GM21526 (cell line): ENCODE data around the gene SLC22A3.

Experiments
- ATAC-seq: cut with Tn5 transposase; IDR thresholded peaks from one replicate; pipeline ENCODE4 v1.9.1; 2021; ENCODE audit warnings: moderate library complexity; ENCODE audit not compliant: unreplicated experiment, low FRiP score

The SLC22A3 gene

DNA sequence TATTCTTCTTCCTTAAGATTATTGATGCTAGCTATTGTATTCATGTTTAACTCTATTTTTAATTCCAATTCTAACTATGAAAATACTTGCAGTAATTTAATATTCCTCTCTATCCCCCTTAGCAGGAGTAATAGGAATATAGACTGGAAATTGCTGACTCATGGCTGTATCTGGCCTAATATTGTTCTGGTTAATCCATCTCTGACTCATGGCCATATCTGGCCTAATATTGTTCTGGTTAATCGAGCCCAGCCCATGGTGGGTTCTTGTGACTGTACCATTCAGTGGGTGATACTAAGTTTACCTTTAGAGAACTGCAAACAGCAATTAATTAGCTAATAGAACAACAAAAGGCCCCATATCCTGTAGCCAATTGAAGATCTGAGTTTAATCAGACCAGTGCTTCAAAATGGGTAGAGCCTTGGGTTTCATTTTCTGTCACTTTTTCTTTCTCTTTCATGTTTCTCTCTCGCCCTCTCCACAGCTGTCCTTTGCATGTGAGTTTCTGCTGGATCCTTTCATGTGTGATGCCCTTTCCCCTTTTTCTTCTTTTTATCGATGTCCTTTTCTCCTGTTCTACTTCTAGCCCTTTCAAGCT, 50.6 kb downstream of the SLC22A3 start:
- ATAC-seq = peak; percentile 96

- no peak for ATAC-seq
Measured at GRCh38 chr6:160400446-160400845, 52.3 kb downstream of the SLC22A3 start.

DNA sequence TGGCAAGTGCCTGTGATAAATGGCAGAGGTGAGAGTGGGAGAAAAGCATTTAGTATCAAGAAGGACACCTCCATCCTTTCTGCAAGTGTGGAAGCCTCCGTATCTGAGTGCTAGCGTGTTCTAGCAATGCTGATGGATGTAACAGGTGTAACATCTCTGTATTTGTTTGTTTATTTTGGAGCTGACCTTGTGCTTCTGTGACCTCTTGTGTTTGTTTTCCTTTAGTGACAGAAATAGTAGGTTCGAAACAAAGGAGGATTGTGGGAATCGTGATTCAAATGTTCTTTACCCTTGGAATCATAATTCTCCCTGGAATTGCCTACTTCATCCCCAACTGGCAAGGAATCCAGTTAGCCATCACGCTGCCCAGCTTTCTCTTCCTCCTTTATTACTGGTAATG, 60.4 kb downstream of the SLC22A3 start:
- ATAC-seq = no peak

DNA sequence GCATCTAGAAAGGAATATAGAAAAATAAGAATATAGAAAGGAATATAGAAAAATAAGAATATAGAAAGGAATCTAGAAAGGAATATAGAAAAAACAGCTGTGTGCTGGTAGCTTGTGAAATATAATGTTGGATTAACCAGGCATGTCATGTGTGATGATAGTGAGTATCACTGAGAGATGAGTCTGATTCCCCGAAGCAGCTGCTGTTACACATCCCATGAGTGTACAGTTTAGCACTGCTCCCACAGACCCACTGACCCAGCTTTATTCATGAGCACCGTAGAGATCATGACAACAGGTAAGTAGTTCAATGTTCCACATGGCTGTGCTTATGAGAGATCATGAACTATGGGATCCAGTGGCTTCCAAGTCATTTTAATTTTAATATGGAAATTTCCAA, 64.8 kb downstream of the SLC22A3 start:
- no peak for ATAC-seq

- no peak for ATAC-seq
Measured at GRCh38 chr6:160417146-160417545, 69.0 kb downstream of the SLC22A3 start.

DNA sequence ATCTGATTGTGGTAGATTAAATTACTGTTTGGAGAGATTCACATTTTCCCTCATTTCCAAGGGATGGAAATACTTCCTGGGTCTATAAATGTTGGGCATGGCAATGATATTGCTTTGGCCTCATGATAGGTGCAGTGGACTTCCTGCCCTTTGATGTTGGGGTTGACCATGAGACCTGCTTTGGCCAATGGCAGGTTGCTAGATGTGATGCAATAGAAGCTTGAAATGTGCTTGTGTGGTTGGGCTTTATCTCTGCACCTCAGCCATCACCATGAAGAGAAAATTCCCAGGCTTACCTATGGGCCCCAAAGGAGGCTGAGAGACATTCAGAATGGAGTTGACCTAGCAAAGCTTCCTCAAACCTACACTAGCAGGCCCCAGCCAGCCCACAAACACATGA, 69.4 kb downstream of the SLC22A3 start:
- no peak for ATAC-seq

DNA sequence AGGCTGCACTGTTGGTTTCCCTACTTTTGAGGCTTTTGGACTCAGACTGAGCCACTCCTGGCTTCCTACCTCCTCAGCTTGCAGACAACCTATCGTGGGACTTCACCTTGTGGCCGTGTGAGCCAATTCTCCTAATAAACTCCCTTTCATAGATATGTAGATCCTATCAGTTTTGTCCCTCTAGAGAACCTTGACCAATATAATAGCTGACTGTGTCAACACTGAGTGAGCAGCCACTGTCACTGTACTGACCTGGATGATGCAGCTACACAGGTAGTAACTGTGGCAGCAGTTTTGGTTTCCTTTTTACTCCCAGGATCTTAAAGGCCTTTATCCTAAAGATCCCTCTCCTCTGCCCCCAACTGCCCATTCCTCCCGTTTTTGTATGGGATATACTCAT, 70.2 kb downstream of the SLC22A3 start:
- ATAC-seq = no peak

DNA sequence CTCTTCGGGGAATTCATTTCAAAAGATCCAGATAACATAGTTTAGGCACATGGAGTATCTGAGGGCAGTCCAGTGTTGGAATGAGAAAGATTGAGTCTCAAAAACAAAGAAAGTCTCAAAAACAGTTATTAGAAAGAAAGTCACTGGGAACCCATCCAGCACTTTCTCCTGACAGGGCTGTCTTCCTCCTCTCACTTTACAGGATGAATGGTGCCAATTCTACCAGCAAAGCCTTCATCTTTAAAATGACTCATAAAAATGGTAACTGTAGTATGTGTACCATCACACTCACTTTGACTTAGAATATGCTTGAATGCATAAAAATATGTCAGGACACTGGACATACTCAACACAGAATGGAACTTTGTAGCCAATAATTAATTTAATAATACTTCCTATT, 71.3 kb downstream of the SLC22A3 start:
- no peak for ATAC-seq

GRCh38 chr6:160420253-160420968, 72.2 kb downstream of the SLC22A3 start:
- no peak for ATAC-seq

GRCh38 chr6:160420969-160421556, 72.9 kb downstream of the SLC22A3 start:
- no peak for ATAC-seq

- ATAC-seq = no peak
Measured at GRCh38 chr6:160421854-160422253, 73.7 kb downstream of the SLC22A3 start.

DNA sequence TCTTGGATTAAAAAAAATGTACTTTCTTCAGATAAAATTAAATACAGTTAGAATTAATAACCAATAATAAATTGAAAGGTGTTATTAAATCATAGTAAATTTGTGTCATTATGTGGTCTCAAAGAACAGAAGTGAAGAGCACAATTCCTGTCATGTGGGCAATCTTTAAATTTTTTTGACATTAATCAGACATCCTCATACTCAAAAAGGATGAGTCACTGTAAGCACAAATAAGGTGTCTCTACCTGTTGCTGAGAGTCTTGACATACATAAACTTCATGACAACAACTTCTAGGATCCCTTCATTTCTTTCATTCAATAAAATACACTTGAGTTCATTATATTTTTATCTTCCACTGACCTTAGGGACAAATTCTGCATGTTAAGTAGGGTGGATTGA, 76.1 kb downstream of the SLC22A3 start:
- ATAC-seq = no peak

GRCh38 chr6:160426136-160426535, 78.0 kb downstream of the SLC22A3 start:
- ATAC-seq = no peak

DNA sequence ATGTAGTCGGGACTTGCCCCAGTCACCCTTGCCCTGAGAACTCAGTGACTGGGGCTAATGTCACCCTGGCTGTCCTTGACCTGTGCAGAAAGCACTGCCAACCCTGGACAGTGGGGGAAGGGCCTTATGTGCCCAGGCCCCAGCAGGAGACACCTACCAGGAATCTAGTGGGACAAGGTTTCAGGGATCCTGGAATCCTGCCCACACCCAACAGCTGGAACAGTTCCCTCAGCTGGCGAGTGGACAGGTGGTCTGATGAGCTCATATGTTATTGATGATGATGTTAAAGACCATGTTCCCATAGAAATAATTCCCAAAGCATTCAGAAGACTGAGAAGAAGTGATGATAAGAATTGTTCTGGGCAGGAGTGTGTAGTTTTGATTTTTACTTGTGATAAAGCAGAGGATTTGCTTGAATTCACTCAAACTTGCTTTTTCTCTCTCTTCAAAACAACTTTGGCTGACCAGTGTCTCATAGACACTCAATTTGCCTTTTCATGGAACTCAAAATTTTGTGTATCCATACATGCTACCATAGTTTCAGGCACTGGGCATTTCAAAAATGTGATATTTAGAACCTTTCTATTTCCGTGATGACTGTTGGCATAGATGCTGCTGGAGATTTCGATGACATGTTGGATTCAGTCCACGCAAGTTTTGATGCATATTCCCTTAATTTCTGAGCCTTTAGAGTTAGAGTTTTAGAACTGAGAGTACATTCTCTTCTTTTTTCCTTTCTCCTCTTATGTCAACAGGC, 79.3 kb downstream of the SLC22A3 start:
- no peak for ATAC-seq

DNA sequence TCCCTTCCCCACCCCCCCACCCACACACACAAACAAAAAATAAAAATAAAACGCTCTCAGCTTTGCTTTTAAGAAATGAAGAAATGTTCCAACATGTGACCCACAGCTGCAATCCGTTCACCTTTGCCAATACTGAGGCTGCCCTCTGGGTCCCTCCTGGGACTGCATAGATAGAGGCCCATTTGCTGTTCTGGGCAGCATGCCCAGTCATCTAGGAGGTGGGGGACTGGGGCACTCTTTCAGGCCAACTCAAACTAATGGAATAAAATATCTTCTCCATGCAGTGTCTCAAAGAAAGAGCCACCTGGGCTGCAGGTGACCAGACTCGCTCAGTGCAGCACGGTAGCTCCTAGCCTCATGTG, 79.9 kb downstream of the SLC22A3 start:
- ATAC-seq = no peak

GRCh38 chr6:160428818-160429619, 80.8 kb downstream of the SLC22A3 start:
- no peak for ATAC-seq

DNA sequence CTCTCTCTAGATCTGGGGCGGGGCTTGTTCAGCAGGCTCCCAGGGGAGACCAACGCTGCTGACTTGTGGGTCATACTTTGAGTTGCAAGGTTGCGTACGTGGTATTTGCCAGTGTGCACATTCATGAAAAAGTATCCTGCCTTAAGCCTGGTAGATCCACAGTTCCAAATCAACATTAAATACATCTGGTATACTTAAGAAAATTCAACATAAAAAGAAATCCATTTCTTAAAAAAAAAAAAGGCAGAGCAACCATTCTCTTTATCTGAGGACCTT, 81.4 kb downstream of the SLC22A3 start:
- ATAC-seq = no peak

- no peak for ATAC-seq
Measured at GRCh38 chr6:160430203-160430602, 82.0 kb downstream of the SLC22A3 start.

DNA sequence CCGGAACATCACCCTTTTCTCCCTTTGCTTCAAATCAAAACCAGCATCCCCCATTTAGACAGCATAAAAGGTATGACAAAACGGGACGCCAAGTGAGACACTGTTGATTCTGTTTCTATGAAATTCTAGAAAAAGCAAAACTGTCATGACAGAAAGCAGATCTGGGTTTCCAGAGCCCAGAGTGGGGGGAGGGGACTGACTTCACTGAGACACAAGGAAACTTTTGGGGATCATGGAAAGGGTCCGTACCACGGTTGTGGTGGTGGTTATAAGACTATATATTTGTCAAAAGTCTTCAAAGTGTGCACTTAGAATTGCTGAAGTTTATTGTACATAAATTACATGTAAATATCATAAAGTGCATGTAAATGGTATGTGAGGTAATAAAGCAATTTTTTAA, 82.6 kb downstream of the SLC22A3 start:
- no peak for ATAC-seq

- no peak for ATAC-seq
Measured at GRCh38 chr6:160431226-160431625, 83.0 kb downstream of the SLC22A3 start.
